Colon (tissue), 2 donors: ENCODE data around the gene BCAR1.
"Not testable (repeated sequence)": the region's sequence is repeated elsewhere in the genome, so short reads cannot be mapped to it uniquely, and the experiment has no call there.

Experiments used
- FAIRE-seq: peaks from 2 replicates; lab custom pipeline; 2012; peaks lifted over from hg19 to GRCh38; lab: Jason Lieb, UNC
- donor health status: control.
- donor health status: control.

Gene BCAR1, protein sequence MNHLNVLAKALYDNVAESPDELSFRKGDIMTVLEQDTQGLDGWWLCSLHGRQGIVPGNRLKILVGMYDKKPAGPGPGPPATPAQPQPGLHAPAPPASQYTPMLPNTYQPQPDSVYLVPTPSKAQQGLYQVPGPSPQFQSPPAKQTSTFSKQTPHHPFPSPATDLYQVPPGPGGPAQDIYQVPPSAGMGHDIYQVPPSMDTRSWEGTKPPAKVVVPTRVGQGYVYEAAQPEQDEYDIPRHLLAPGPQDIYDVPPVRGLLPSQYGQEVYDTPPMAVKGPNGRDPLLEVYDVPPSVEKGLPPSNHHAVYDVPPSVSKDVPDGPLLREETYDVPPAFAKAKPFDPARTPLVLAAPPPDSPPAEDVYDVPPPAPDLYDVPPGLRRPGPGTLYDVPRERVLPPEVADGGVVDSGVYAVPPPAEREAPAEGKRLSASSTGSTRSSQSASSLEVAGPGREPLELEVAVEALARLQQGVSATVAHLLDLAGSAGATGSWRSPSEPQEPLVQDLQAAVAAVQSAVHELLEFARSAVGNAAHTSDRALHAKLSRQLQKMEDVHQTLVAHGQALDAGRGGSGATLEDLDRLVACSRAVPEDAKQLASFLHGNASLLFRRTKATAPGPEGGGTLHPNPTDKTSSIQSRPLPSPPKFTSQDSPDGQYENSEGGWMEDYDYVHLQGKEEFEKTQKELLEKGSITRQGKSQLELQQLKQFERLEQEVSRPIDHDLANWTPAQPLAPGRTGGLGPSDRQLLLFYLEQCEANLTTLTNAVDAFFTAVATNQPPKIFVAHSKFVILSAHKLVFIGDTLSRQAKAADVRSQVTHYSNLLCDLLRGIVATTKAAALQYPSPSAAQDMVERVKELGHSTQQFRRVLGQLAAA

GRCh38 chr16:75251280-75252048, at the start of gene BCAR1:
BCAR1 (minus strand) TSS chr16:75251624; CDS start chr16:75251482, 142 bp downstream.
- FAIRE-seq, result no peak

DNA sequence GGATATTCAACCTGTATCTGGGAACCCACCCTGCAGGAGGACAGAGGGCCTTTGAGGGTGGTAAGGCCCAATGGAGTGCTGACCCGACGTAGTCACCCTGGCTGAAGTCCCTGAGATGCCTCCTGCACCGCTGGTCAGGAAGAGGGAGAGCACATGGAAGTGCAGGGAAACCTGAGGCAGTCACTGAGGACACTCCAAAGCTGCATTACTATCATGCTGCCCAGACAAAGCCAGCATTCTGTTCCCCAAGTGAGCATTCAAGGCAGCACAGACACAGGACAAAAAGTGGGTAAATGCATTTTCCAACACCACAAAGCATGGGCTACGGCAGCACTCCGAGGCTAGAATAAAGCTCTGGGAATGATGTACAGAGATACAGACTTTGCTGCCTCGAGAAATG, 46.8 kb upstream of the BCAR1 start:
- no peak for FAIRE-seq

DNA sequence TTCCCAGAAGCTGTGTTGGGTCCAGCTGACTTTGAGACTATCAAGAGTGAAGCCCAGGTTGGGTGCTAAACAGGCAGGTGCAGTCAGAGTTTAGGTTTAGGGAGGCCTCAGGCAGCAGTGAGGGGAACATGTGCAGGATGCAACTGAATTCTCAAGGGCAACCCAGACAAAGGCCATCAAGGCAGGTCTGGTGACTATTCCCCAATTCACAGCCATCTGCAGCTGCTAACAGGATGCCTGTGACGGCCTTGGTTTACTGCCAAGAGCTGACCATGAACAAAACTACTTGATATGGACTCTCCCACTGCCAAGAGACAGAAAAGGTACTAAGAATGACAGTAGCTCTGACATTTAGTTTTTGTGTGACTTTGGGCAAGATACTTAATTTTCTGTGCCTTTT, 45.2 kb upstream of the BCAR1 start:
- FAIRE-seq, result no peak

DNA sequence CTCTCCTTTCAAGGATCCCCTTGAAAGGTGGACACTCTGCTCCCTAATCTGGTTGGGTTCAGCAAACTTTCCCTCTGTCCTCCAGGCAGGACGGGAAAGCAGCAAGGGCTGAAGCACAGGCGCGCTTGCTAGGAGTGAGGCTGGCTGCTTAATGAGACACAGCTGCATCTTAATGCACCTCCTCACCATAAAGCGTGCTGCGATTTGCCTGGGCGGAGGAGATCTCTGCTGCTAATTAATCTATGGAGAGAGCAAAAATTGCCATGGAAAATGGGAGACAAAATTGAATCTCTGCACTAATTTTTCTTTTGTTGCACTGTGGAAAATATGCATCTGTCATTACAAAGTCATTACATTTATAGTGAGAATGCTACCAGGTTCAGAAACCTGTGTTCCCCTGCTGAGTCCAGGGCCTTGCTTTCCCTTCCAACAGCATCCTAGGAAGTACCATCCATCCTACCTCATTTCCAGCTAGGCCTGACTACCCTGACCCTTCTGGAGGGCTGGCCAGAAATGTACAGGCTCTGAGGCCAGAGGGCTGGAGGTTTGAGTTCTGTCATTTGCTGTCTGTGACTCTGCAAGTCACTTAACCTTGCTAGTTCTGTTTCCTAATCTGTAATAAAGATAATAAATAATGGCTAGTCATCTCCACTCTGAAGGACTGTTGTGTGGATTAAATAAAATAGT, 43.5 kb upstream of the BCAR1 start:
- no peak for FAIRE-seq

DNA sequence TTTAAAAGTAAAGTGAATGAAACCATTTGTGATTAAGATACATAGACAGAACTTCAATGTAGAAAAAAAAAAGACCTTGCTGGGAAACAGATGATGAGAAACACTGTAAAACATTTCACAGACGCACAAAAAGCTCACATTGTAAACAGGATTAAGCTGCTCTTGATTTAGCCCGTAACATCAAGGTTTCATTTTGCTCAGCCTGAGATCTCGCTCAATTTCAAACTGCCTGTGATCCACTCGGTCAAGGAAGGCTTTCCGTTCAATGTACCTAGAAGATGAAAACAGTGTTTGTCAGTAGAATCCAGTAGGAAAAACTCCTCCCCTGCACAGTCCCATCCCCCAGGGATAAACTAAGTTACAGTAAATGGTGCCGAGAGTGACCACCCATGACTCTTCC, 42.3 kb upstream of the BCAR1 start:
- FAIRE-seq, result no peak

DNA sequence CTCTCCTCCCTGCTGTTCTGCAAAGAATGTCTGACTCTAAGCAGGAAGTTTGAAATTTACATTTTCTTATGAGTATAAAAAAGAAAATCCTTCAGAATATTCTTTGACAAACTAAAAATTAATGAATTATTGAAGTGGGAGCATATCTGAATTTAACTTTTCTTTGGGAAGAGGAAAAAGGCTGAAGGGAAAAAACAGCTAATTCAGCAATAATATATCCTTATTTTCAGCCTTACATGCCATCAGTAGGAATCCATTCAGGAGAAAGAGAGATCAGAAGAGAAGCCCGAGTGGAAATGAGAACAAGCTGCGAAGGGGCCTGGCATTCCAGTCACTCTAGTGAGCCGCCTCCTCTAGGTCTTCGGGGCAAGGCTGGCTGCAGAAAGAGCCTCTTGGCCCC, 41.7 kb upstream of the BCAR1 start:
- no peak for FAIRE-seq

- no peak for FAIRE-seq
These were observed 41.3 kb upstream of the BCAR1 start for GRCh38 chr16:75292691-75293090.

GRCh38 chr16:75289189-75289588, 37.8 kb upstream of the BCAR1 start:
- no peak for FAIRE-seq

DNA sequence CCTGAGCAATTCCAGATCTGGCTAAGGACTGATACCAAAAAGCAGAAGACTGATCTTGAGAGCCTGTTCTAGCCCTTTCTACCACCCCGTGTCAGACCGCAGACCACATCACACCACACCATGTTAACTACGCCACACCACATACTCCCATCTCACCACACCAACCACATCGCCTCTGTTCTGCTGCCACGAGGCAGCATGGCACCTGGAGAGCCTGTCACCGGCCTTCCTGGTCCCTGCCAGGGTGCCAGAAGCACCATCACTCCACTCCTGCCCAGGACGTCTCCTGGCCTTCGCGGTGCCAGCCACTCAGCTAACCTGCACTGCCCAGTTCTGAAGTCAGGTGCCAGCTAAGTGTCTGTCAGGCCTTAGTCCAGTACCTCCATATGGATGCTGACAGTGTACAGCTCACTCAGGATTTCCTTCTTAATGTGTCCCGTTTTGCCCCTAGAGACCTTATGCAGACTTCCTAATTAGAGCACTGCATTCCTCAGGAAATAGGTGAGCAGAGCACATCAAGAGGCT, 37.2 kb upstream of the BCAR1 start:
- FAIRE-seq, result no peak

GRCh38 chr16:75288181-75288580, 36.8 kb upstream of the BCAR1 start:
- no peak for FAIRE-seq

DNA sequence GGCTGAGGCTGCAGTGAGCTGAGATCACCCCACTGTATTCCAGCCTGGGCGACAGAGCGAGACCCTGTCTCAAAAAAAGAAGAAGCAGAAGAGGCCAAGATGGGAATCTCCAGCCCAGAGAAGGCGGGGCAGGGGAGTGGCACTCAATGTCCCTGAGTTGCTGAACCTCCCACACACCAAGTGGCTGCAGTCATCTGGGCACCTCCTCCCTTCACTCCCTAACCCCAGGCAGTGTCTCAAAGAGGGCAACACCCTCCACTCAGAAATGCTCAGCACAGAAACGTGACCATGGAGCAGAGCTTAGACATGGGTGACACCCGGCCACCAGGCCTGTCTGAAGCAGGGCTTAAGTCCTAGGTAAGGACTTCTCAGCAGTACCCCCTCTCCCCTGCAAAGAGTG, 36.3 kb upstream of the BCAR1 start:
- FAIRE-seq, result no peak

GRCh38 chr16:75286389-75286788, 35.0 kb upstream of the BCAR1 start:
- FAIRE-seq, result no peak

- no peak for FAIRE-seq
These were observed 31.2 kb upstream of the BCAR1 start for GRCh38 chr16:75282466-75283281.

DNA sequence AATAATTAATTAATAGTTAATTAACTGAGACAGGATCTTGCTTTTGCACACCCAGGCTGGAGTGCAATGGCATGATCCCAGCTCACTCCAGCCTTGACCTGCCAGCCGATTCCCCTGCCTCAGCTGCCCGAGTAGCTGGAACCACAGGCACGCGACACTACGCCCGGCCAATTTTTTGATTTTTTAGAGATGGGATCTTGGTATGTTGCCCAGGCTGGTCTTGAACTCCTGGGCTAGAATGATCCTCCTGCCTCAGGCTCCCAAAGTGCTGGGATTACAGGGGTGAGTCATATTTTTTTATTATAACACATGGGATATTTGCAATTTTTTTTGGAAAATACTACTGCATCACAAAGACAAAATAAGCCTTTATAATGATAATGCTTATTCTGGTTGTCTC, 30.4 kb upstream of the BCAR1 start:
- FAIRE-seq, result no peak

DNA sequence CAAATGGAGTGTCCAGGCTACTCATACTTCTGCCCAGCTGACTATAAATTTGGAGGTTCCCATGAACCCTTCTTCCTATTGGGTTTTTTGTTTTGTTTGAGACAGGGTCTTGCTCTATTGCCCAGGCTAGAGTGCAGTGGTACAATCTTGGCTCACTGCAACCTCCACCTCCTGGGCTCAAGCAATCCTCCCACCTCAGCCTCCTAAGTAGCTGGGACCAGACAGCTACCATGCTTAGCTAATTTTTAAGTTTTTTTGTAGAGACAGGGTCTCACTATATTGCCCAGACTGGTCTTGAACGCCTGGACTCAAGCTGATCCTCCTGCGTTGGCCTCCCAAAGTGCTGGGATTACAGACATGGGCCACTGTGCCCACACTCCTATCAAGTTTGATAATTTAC, 29.6 kb upstream of the BCAR1 start:
- not testable (repeated sequence) for FAIRE-seq

DNA sequence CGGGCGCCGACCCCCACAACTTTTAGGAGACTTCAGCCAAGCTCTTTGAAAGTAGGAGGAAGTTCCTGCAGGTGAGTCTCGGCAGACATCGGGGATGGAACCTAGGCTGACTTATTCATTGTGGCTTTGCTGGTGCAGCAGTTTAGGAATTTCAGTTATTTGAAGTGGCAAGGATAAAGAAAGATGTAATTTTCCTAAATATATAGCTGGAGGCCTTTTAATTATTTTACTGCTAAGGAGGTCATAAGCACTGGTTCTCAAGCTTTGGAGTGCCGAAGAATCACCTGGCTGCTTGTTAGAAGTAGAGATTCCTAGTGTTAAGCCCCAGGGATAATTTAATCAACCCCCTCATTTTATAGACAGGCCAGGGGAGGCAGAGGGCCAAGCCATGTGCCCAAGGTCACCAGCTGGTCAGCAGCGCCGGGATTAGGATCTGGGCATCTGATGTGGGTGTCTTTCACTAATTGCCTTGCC, 28.9 kb upstream of the BCAR1 start:
- FAIRE-seq, result no peak

DNA sequence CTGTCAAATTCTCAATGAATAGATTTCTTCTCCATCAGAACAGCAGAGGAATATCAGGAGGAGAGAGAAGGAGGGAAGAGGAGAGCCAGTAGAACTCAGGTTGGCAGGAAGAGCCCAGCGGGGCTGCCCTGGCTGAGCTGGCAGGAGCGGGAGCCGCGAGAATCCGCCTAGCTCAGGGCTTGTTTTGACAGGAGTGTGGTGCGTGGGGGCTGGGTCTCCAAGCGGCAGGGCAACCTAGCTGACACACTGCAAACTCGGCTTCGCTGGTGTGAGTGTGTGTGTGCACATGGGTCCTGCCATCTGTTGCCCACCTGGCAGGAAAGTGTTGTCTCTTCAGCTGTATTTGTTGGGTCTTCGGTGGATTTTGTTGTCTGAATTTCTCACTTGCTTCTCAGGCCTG, 27.9 kb upstream of the BCAR1 start:
- no peak for FAIRE-seq

DNA sequence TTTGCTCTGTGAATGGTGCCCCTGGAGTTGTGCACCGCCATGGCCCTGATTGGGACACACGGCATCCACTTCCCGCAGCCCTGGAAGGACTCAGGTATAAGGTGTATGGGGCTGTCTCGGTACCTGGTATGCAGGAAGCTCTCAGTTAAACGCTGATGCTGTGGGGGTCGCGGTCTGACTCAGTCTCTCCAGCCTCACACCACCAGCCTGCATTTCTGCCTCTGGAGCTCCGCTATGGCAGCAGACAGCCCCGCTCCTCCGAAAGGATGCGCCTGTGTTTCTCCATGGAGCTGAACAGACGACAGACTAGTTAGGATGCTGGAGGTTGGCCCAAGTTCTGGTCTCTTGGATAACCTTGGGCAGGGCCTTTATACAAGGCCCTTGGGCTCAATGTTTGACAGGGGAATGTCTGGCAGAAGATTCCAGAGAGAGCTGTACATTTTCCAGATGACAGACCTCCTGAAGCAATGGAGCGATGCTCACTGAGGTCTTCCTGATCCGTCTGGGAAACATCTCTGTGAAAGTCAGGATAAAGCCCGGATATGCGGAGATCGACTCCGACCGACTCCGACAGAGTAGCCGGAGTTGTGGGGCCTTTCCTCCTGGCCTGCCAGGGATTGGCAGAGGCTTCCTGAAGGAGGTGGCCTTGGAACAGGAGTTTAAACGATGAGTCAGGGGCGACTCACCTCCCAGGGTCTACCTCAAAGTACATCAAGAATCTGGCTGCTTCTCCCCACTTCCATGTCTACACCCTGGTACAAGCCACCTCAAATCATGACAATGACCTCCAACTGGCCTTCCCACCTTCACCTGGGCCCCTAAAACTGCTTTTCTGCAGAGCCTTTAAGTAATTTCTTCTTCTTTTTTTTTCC, 21.9 kb upstream of the BCAR1 start:
- no peak for FAIRE-seq

- FAIRE-seq, result not testable (repeated sequence)
These were observed 21.2 kb upstream of the BCAR1 start for GRCh38 chr16:75272629-75273028.

- no peak for FAIRE-seq
These were observed 20.7 kb upstream of the BCAR1 start for GRCh38 chr16:75272097-75272551.
